PC-3 (cell line): ENCODE measurements around the gene PTPN18.

Source experiments
- CTCF ChIP-seq: fragments of 300-600 bp; sonication (generic); conservative IDR thresholded peaks from 2 replicates; pipeline ENCODE4 v1.5.1; 2017; ENCODE audit warnings: antibody characterized with exemption, low read depth, mild to moderate bottlenecking, low read length
- EZH2 ChIP-seq: fragments of 300-600 bp; sonication (generic); IDR thresholded peaks from one replicate; pipeline ENCODE4 v1.6.1; 2017; ENCODE audit warnings: antibody characterized with exemption, mild to moderate bottlenecking, low read length; ENCODE audit not compliant: unreplicated experiment

GRCh38 chr2:130387804-130388203, 31.9 kb downstream of the PTPN18 start:
- TF ChIP-seq EZH2 (no peak), CTCF (no peak)
